Retinal pigment epithelial cell (primary cell): ENCODE results near the gene VWF.
"Not testable (repeated sequence)": the region's sequence is repeated elsewhere in the genome, so short reads cannot be mapped to it uniquely, and the experiment has no call there.

Experiments used
- DNase-seq: peaks from one replicate; pipeline ENCODE4 v3.0.0-alpha.2; 2010; ENCODE audit warnings: low read depth
- H3K4me3 ChIP-seq: 2 replicates; pipeline ENCODE4 v1.5.1; 2011; ENCODE audit warnings: mild to moderate bottlenecking, low read length, control low read depth, moderate library complexity
- TF ChIP-seq, protein P1 (sequence below): conservative IDR thresholded peaks from 2 replicates; pipeline ENCODE4 v1.5.1; 2011; ENCODE audit warnings: low read depth, low read length, control low read depth, inconsistent platforms

VWF gene

DNA sequence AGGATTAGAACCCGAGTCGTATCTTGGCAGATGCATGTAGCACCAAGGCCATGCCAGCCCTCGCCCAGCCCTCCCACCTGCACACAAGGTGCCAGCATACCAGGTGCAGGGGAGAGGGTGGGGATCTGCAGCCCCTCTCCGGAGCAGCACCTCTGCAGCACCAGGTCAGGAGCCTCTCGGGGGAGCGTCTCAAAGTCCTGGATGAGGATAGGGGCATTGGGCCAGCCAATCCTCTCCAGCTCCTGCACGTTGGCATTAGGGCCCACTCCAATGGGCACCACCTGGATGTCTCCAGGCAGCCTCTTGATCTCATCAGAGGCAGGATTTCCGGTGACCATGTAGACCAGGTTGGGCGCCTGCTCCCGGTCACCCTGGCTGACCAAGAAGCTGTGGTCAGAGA is 106.2 kb downstream of the VWF start:
- H3K4me3 ChIP-seq = no peak overlapping the region
- TF ChIP-seq, protein P1, sequence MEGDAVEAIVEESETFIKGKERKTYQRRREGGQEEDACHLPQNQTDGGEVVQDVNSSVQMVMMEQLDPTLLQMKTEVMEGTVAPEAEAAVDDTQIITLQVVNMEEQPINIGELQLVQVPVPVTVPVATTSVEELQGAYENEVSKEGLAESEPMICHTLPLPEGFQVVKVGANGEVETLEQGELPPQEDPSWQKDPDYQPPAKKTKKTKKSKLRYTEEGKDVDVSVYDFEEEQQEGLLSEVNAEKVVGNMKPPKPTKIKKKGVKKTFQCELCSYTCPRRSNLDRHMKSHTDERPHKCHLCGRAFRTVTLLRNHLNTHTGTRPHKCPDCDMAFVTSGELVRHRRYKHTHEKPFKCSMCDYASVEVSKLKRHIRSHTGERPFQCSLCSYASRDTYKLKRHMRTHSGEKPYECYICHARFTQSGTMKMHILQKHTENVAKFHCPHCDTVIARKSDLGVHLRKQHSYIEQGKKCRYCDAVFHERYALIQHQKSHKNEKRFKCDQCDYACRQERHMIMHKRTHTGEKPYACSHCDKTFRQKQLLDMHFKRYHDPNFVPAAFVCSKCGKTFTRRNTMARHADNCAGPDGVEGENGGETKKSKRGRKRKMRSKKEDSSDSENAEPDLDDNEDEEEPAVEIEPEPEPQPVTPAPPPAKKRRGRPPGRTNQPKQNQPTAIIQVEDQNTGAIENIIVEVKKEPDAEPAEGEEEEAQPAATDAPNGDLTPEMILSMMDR = no peak
- no peak for DNase-seq

DNA sequence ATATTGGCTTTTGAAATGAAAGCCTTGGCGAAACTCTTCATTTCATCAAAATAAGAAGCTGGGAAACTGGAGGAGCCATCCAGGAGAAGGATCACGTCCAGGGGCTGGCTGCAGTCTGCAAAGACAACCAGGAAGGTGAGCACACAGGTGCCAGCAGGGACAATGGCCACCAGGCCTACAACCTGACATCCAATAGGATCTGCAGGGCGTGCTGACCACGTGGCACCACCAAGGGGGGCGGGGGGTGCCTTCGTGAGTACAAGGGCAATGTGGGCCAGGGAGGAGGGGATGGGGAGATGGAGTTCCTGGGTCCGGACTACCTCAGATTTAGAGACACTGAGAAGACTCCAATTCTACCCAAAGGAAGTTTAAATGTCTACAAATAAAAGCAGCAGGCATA is 107.7 kb downstream of the VWF start:
- no peak for DNase-seq
- no peak overlapping the region for H3K4me3 ChIP-seq
- TF ChIP-seq, protein P1 = no peak

DNA sequence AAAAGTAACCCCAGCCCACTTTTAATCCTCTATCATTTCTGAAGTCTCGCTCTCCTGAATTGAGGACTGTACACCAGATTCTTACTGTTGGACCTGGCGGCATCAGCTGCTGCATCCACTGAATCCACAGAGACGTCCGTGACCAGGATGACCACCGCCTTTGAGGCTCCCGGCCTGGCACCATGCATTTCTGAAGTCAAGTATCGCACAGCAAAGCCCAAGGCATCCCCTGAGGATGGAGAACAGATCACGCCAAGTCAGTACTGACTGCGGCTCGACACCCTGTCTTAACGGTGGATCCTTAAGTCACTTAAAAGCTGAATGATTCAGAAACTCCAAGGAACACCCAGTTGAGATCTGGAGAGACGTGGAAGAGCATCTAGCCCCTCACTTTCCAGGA is 108.5 kb downstream of the VWF start:
- not testable (repeated sequence) for DNase-seq, H3K4me3 ChIP-seq

DNA sequence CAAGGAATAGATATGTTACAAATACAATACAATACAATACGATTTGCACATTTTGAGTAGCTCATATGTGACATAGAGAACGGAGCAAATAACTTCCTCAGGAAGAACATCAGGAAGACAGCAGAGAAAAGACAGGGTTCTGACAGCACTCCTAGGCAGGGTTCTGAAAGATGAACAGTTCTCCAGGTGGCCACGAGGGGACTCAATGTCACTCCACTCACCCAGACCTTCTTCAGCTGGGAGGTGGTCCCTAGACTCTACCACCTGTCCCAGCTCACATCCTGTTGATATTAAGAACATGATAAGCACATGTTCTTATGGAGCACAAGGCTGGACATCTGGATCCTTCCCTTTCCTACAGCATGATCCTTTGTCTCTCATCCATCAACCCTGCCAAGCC is 109.2 kb downstream of the VWF start:
- DNase-seq, H3K4me3 ChIP-seq: not testable (repeated sequence)

DNA sequence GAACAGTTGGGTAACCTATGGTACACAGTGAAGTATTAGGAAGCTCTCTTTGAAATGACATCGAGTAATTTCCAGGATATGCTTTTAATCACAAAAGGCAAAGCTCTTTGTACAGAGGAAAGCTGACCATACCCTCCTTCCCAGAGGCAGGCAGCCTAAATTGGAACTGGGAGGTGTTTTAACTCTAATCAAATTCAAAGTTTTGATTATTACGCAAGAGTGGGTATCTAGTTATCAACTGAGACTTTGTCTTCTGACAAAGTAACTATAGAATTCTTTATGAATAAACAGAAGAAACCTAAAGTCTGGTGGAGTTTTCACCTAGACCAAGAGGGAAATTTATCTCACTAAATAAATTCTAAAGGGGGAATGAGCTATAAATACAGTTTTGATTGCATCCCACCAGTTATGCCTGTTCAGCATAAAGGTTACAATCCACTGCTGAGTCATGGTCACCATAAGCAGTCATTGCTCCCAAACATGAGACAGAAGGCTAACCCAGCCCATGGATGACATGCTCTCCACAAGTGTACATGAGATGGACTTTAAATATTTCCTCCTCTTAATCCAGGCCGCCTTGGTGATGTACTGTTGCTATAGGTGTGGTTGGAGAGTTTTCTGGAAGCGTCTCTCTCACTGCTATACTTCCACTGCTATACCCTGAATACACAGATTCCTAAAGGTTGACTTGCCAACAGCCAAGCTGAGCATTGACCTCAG is 113.7 kb downstream of the VWF start:
- not testable (repeated sequence) for H3K4me3 ChIP-seq, DNase-seq

DNA sequence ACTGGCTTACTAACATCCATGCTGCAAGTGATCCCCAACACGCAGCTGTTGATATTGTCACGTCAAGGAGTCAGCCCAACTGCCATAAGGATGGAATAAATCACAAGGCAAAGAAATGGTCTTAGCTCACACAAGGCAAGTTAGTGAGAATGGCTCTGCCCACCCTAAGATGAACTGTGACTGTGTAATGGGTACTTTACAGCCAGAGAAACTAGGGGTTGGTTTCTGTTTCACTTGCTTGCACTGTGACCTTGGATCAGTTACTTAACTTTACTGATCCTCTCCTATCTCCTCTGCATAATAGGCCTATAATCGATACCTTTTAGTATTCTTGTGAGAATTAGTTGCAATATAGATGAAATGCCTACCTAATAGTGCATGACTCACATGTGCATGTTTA is 127.2 kb downstream of the VWF start:
- H3K4me3 ChIP-seq = no peak overlapping the region
- DNase-seq = no peak
- TF ChIP-seq, protein P1 = no peak

DNA sequence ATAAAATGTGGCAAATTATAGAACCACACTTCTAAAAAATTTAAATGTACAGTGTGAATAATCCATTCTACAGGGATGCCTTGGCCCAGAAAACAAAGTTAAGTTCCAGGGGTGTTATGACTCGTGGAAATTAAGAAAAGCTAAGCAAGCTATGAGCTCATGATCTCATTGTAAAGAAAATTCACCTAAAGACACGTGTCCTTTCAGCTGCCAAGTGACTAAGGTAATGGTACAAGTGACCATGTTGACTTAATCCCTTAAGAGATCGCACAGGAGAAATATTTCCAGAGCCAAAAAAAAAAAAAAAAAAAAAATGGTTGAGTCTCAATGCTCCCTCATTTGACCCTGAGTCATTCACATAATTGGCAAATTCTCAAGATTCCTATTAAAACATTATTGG is 128.0 kb downstream of the VWF start:
- TF ChIP-seq, protein P1 = no peak
- no peak overlapping the region for H3K4me3 ChIP-seq
- DNase-seq = peak; percentile 72

DNA sequence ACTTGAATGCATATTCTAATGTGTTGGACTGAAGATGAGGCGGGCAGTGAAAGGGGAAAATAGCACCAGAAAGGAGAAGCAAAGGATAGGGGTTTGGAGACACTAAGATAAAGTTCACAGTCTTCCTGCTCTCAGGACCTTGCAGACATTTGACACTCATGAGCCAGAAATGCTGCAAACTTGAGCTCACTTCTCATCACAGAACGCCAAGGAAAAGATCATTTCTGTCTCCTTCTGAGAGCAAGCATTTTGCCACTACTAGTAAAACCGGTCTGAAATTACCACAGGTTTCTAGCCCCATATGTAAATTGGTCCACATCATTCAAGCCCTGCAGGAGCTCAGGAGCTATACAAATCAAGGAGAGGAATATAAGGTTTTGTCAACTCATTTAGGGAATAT is 134.8 kb downstream of the VWF start:
- no peak for DNase-seq
- H3K4me3 ChIP-seq = no peak overlapping the region
- TF ChIP-seq, protein P1 = no peak

DNA sequence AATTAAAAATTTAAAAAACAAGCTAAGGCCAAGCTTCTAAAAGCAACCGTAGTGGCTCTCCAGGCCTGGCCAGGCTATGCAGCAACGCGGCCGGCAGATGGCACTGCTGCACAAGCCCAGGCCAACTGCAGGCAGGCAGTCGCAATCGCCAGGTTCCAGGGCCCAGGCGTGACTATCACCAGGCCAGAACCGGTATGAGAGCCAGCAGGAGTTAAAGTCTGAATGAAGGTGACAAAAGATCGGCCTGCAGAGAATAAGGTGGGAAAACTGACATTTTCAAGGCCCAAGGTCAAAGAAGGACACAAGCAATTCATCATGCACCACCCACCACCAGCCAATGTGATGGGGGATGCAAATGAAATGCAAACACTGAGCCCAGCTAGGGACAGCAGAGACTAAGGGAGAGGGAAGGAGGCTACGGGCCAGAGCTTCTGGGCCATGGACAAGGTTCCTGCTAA is 135.8 kb downstream of the VWF start:
- H3K4me3 ChIP-seq = no peak overlapping the region
- TF ChIP-seq, protein P1 = peak; percentile 98
- no peak for DNase-seq
